ENCODE measurements around the gene ABLIM3. TPM values are rescaled to one million over a fixed set of nuclear protein-coding genes. Genes with fewer than 3 reads are reported as not detected.
A peak's percentile ranks its signal among the peaks of the same experiment; 100 is the strongest.

Gene ABLIM3
- total RNA-seq, 1 donor from 2014 or later: 50.8 TPM

DNA sequence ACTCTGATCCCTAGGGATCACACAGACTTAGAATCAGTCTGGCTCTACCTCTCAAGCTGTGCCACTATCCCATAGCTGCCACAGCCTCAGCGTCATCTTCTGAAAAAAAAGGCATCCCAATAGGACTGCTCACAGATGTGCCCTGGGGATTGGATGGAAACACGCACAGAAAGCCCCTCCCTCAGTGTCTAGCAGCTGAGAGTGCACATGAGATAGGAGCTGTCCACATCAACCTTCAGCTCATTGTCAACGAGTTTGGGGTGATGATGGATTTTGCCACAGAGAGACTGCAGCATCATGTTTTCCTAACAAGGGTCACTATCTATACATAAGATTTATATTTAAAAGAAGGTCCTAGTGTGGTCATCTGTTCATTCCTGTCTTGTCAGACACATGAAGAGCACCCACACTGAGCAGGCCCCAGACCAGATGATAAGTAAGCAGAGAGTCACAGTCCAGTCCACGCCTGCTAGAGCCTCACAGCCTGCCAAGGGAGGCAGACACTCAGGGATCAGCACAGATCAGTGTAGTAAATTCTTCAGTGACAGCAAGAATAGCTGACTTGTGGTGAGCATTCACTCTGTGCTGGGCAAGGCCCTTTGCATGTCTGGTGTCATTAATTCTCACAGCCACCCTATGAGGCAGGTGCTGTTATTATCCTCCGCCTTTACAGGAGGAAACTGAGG, 156.2 kb downstream of the ABLIM3 start:
- no peaks in the 10 kb centered on the region for H3K27me3 ChIP-seq
- peaks cover 3% of the 10 kb centered on the region for H3K4me1 ChIP-seq
- no peak overlapping the region for H3K27ac ChIP-seq
- no peaks in the 10 kb centered on the region for H3K9me3 ChIP-seq
- DNase-seq (ENCODE audit: extremely low spot score in 2 of 2): no peak
- TF ChIP-seq, protein P1, sequence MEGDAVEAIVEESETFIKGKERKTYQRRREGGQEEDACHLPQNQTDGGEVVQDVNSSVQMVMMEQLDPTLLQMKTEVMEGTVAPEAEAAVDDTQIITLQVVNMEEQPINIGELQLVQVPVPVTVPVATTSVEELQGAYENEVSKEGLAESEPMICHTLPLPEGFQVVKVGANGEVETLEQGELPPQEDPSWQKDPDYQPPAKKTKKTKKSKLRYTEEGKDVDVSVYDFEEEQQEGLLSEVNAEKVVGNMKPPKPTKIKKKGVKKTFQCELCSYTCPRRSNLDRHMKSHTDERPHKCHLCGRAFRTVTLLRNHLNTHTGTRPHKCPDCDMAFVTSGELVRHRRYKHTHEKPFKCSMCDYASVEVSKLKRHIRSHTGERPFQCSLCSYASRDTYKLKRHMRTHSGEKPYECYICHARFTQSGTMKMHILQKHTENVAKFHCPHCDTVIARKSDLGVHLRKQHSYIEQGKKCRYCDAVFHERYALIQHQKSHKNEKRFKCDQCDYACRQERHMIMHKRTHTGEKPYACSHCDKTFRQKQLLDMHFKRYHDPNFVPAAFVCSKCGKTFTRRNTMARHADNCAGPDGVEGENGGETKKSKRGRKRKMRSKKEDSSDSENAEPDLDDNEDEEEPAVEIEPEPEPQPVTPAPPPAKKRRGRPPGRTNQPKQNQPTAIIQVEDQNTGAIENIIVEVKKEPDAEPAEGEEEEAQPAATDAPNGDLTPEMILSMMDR (IDR thresholded peaks at IDR 0.05): no peak
- TF ChIP-seq POLR2AphosphoS5 (IDR thresholded peaks at IDR 0.05; ENCODE audit: insufficient read depth in 1 of 2, low read depth in 1 of 2) (no peak), POLR2A (IDR thresholded peaks at IDR 0.05) (no peak)
- H3K36me3 ChIP-seq: no peaks in the 10 kb centered on the region
- intact Hi-C loops (cut with DNase I): no loop called here
- H3K4me3 ChIP-seq: no peak overlapping the region

DNA sequence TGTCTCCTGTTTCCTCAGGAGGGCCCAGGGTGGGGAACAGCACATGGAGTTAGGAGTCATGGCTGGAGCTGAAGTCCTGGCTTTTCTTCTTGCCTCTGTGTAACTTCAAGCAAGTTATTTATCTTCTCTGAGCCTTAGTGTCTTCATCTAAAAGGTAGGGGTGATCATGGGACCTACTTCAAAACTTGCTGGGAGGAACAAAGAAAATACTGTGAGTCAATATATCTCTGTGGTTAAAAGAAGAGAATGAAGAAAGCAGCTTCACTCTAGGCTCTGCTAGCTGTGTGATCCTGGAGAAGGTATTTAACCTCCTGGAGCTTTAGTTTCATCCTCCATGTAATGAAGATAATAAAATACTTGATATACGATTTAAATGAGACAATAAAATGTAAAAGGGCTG, 156.9 kb downstream of the ABLIM3 start:
- H3K4me1 ChIP-seq: peaks cover 3% of the 10 kb centered on the region
- H3K4me3 ChIP-seq: no peak overlapping the region
- H3K36me3 ChIP-seq: no peaks in the 10 kb centered on the region
- intact Hi-C loops (cut with DNase I): no loop called here
- H3K27ac ChIP-seq: no peak overlapping the region
- H3K9me3 ChIP-seq: no peaks in the 10 kb centered on the region
- TF ChIP-seq, protein P1 (IDR thresholded peaks at IDR 0.05): no peak
- H3K27me3 ChIP-seq: no peaks in the 10 kb centered on the region
- DNase-seq (ENCODE audit: extremely low spot score in 2 of 2): no peak

DNA sequence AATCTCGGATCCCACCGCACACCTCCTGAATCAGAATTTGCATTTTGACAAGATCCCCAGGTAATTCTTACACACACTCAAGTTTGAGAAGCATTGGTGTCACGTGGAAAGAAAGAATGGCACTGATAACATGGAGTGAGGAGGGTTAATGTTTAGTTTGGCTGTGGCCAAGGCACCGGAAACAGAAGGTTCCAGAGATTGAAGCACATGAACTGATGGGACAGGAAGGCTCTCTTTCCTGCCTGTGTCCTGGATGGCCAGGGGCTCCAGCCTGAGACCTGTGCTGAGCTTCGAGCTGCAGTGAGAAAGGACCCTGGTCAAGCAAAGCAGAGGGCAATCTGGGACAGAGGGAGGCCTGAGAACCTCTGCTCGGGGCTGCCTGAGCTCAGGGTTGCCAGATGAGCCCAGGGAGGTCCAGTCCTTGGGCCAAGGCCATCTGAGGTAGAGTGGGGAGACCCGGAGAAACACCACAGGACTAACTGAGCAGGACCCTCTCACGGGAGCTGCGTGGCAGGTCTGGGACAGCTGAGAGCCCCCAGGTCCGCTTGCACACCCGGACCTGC, 157.6 kb downstream of the ABLIM3 start:
- Histone ChIP-seq H3K4me3 (no peak overlapping the region), H3K36me3 (no peaks in the 10 kb centered on the region), H3K27ac (no peak overlapping the region), H3K4me1 (peaks cover 3% of the 10 kb centered on the region), H3K9me3 (no peaks in the 10 kb centered on the region), H3K27me3 (no peaks in the 10 kb centered on the region)
- intact Hi-C loops (cut with DNase I): no loop called here
- no peak for DNase-seq (ENCODE audit: extremely low spot score in 2 of 2)
- TF ChIP-seq POLR2AphosphoS5 (IDR thresholded peaks at IDR 0.05; ENCODE audit: insufficient read depth in 1 of 2, low read depth in 1 of 2): peak in 1 of 2 donors; percentile 46
- TF ChIP-seq POLR2A (IDR thresholded peaks at IDR 0.05): no peak

DNA sequence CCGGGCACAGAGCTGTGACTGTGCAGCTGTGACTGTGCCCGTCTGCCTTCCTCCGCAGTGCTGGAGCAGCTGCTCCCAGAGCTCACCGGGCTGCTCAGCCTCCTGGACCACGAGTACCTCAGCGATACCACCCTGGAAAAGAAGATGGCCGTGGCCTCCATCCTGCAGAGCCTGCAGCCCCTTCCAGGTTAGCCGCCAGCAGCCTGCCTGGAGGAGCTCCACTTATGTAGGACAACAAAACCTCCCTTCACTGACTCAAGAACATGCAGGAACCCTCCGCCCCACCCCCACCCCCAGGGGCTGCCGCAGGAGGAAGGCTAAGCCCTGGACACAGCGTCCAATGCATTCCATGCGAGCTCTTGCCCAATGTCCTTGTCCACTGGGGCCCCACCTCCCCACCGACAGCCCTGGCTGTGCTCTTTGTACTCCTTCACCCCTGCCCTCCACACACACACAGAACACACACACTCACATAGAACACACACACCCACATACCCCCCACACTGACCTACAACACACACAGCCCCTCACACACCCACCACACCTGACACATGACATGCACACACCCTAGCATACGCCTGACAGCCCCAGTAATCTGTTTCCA, 158.3 kb downstream of the ABLIM3 start:
- no peaks in the 10 kb centered on the region for H3K9me3 ChIP-seq
- H3K4me3 ChIP-seq: no peak overlapping the region
- intact Hi-C loops (cut with DNase I): no loop called here
- DNase-seq (ENCODE audit: extremely low spot score in 2 of 2): no peak
- H3K36me3 ChIP-seq: no peaks in the 10 kb centered on the region
- peaks cover 3% of the 10 kb centered on the region for H3K4me1 ChIP-seq
- no peak overlapping the region for H3K27ac ChIP-seq
- TF ChIP-seq POLR2A (IDR thresholded peaks at IDR 0.05) (no peak), POLR2AphosphoS5 (IDR thresholded peaks at IDR 0.05; ENCODE audit: insufficient read depth in 1 of 2, low read depth in 1 of 2) (no peak)
- TF ChIP-seq, protein P1 (IDR thresholded peaks at IDR 0.05): no peak
- no peaks in the 10 kb centered on the region for H3K27me3 ChIP-seq

DNA sequence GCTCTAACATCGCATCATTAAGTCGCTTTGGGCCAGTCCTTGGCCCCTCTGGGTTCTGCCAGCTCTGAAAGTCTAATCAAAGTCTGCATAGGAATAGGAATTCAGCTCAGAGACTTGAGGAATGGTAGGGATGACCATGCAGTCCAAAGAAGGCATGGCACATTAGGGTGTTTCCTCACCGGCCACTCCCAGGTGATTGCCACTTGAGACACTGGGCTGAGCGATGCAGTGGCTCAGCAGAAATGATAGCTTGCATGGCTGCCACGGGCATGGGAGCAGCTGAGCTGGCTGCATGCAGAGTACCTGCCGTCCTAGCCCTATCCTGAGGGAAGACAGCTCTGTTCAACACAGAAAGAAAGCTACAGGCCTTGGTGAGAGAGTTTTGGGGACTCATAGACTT, 159.1 kb downstream of the ABLIM3 start:
- Histone ChIP-seq H3K4me1 (peaks cover 3% of the 10 kb centered on the region), H3K4me3 (no peak overlapping the region), H3K27ac (no peak overlapping the region), H3K9me3 (no peaks in the 10 kb centered on the region), H3K36me3 (no peaks in the 10 kb centered on the region), H3K27me3 (no peaks in the 10 kb centered on the region)
- intact Hi-C loops (cut with DNase I): no loop called here
- TF ChIP-seq, protein P1 (IDR thresholded peaks at IDR 0.05): no peak
- TF ChIP-seq POLR2AphosphoS5 (IDR thresholded peaks at IDR 0.05; ENCODE audit: insufficient read depth in 1 of 2, low read depth in 1 of 2): no peak
- TF ChIP-seq POLR2A (IDR thresholded peaks at IDR 0.05): no peak
- DNase-seq (ENCODE audit: extremely low spot score in 2 of 2): no peak
